Measurements from ENCODE around the gene ACTRT2. TPM values are rescaled to one million over a fixed set of nuclear protein-coding genes. Genes with fewer than 3 reads are reported as not detected.

Gene ACTRT2
- total and polyA plus RNA-seq, 2 donors (not counting 3 experiments of a cell fraction or from before 2014, with no cell fraction given) = not detected

- no peaks in the 10 kb centered on the region for H3K9me3 ChIP-seq (replicated peaks; ENCODE audit: control insufficient read depth, insufficient read depth, low read length)
- dilution Hi-C loops (cut with MboI; ENCODE audit: extremely low pct_ligation_motif_present, low sequenced_read_pairs) = no loop called here
These were observed 18.7 kb downstream of the ACTRT2 start for GRCh38 chr1:3040004-3040403.

GRCh38 chr1:3042481-3042880 lies 21.2 kb downstream of the ACTRT2 start:
- Histone ChIP-seq H3K9me1 (replicated peaks; ENCODE audit: control insufficient read depth, extremely low read depth, insufficient read depth, low read length) (no peaks in the 10 kb centered on the region), H3K79me2 (ENCODE audit: control insufficient read depth, insufficient read depth, low read length) (no peaks in the 10 kb centered on the region), H3K4me1 (ENCODE audit: control insufficient read depth, extremely low read depth, insufficient read depth, low read length) (no peaks in the 10 kb centered on the region), H3K36me3 (ENCODE audit: control insufficient read depth in 2 of 2, extremely low read depth in 1 of 2, insufficient read depth in 2 of 2, low read length in 2 of 2) (no peaks in the 10 kb centered on the region), H3K9me3 (replicated peaks; ENCODE audit: control insufficient read depth, insufficient read depth, low read length) (no peaks in the 10 kb centered on the region), H3K27ac (ENCODE audit: insufficient read depth, low read depth, low read length) (no peak overlapping the region), H3K9ac (replicated peaks; ENCODE audit: extremely low read depth, insufficient read depth, low read length) (no peak overlapping the region), H3K4me3 (replicated peaks in 1 of 3; ENCODE audit: insufficient read depth in 1 of 3, low read depth in 1 of 3, low read length in 3 of 3) (no peak overlapping the region), H4K20me1 (replicated peaks; ENCODE audit: control insufficient read depth, extremely low read depth, insufficient read depth, low read length) (no peaks in the 10 kb centered on the region), H2AFZ (ENCODE audit: low read depth, low read length) (no peak overlapping the region), H3K4me2 (ENCODE audit: insufficient read depth, low read length) (no peak overlapping the region), H3K27me3 (ENCODE audit: control insufficient read depth in 2 of 2, insufficient read depth in 2 of 2, low read length in 2 of 2) (no peaks in the 10 kb centered on the region)
- TF ChIP-seq POLR2A (IDR thresholded peaks at IDR 0.05; ENCODE audit: low read depth, low read length) (no peak), GATA2 (IDR thresholded peaks at IDR 0.05; ENCODE audit: insufficient read depth, insufficient read length, low read depth, low read length) (no peak), MAX (IDR thresholded peaks at IDR 0.05; ENCODE audit: insufficient read depth, insufficient read length) (no peak), POLR2AphosphoS5 (IDR thresholded peaks at IDR 0.05; ENCODE audit: insufficient read depth, low read depth, low read length) (no peak), CTCF (IDR thresholded peaks at IDR 0.05; ENCODE audit: extremely low read depth in 1 of 2, insufficient read depth in 1 of 2, low read depth in 1 of 2, low read length in 2 of 2) (no peak)
- no TSS peak for BruUV-seq (replicated peaks)
- intact Hi-C loops (cut with micrococcal nuclease) = no loop called here
- POLR2A ChIA-PET = no interaction called here
- no peak for DNase-seq (ENCODE audit: low read depth, low spot score)
- CTCF ChIA-PET = no interaction called here
- no peak for FAIRE-seq
- dilution Hi-C loops (cut with MboI; ENCODE audit: extremely low pct_ligation_motif_present, low sequenced_read_pairs) = no loop called here

More at GRCh38 chr1:3040004-3040403, 18.7 kb downstream of the ACTRT2 start:
- H3K27me3 ChIP-seq (ENCODE audit: control insufficient read depth in 2 of 2, insufficient read depth in 2 of 2, low read length in 2 of 2) = no peaks in the 10 kb centered on the region
- DNase-seq (ENCODE audit: low read depth, low spot score) = no peak
- H3K27ac ChIP-seq (ENCODE audit: insufficient read depth, low read depth, low read length) = no peak overlapping the region
- POLR2A ChIA-PET = no interaction called here
- TF ChIP-seq CTCF (IDR thresholded peaks at IDR 0.05; ENCODE audit: extremely low read depth in 1 of 2, insufficient read depth in 1 of 2, low read depth in 1 of 2, low read length in 2 of 2) = no peak
- H3K79me2 ChIP-seq (ENCODE audit: control insufficient read depth, insufficient read depth, low read length) = no peaks in the 10 kb centered on the region
- no peak for FAIRE-seq
- H3K9me1 ChIP-seq (replicated peaks; ENCODE audit: control insufficient read depth, extremely low read depth, insufficient read depth, low read length) = no peaks in the 10 kb centered on the region
- CTCF ChIA-PET = no interaction called here
- H3K9ac ChIP-seq (replicated peaks; ENCODE audit: extremely low read depth, insufficient read depth, low read length) = no peak overlapping the region
- no peaks in the 10 kb centered on the region for H3K4me1 ChIP-seq (ENCODE audit: control insufficient read depth, extremely low read depth, insufficient read depth, low read length)
- H3K4me2 ChIP-seq (ENCODE audit: insufficient read depth, low read length) = no peak overlapping the region
- intact Hi-C loops (cut with micrococcal nuclease) = no loop called here
- H4K20me1 ChIP-seq (replicated peaks; ENCODE audit: control insufficient read depth, extremely low read depth, insufficient read depth, low read length) = no peaks in the 10 kb centered on the region
- no TSS peak for BruUV-seq (replicated peaks)
- no peak overlapping the region for H3K4me3 ChIP-seq (replicated peaks in 1 of 3; ENCODE audit: insufficient read depth in 1 of 3, low read depth in 1 of 3, low read length in 3 of 3)
- no peak overlapping the region for H2AFZ ChIP-seq (ENCODE audit: low read depth, low read length)
- no peaks in the 10 kb centered on the region for H3K36me3 ChIP-seq (ENCODE audit: control insufficient read depth in 2 of 2, extremely low read depth in 1 of 2, insufficient read depth in 2 of 2, low read length in 2 of 2)

Data from endothelial cell of umbilical vein (primary cell).